Retinal pigment epithelial cell (primary cell): ENCODE results near the gene NOTUM.
"Not testable (repeated sequence)": the region's sequence is repeated elsewhere in the genome, so short reads cannot be mapped to it uniquely, and the experiment has no call there.

ENCODE experiments used
- DNase-seq: peaks from one replicate; pipeline ENCODE4 v3.0.0-alpha.2; 2010; ENCODE audit warnings: low read depth
- H3K4me3 ChIP-seq: 2 replicates; pipeline ENCODE4 v1.5.1; 2011; ENCODE audit warnings: mild to moderate bottlenecking, low read length, control low read depth, moderate library complexity
- CTCF ChIP-seq: conservative IDR thresholded peaks from 2 replicates; pipeline ENCODE4 v1.5.1; 2011; ENCODE audit warnings: low read depth, low read length, control low read depth, inconsistent platforms

Gene NOTUM

GRCh38 chr17:81990836-81991683, 30.1 kb upstream of the NOTUM start:
- TF ChIP-seq CTCF: no peak
- no peak for DNase-seq
- H3K4me3 ChIP-seq: no peak overlapping the region

GRCh38 chr17:81987161-81987770, 26.3 kb upstream of the NOTUM start:
- H3K4me3 ChIP-seq: no peak overlapping the region
- no peak for TF ChIP-seq CTCF
- no peak for DNase-seq

- no peak for TF ChIP-seq CTCF
- no peak for DNase-seq
- H3K4me3 ChIP-seq: no peak overlapping the region
Observed at GRCh38 chr17:81986606-81987005, 25.6 kb upstream of the NOTUM start.

- no peak for DNase-seq
- H3K4me3 ChIP-seq: no peak overlapping the region
- no peak for TF ChIP-seq CTCF
Observed at GRCh38 chr17:81984773-81985410, 23.9 kb upstream of the NOTUM start.

- no peak for DNase-seq
- no peak overlapping the region for H3K4me3 ChIP-seq
- TF ChIP-seq CTCF: no peak
Observed at GRCh38 chr17:81983639-81984373, 22.8 kb upstream of the NOTUM start.

- no peak overlapping the region for H3K4me3 ChIP-seq
- no peak for TF ChIP-seq CTCF
- no peak for DNase-seq
Observed at GRCh38 chr17:81983011-81983638, 22.1 kb upstream of the NOTUM start.

- not testable (repeated sequence) for H3K4me3 ChIP-seq, DNase-seq
Observed at GRCh38 chr17:81981511-81981910, 20.5 kb upstream of the NOTUM start.
